Measurements from ENCODE around the gene YPEL5. TPM values are rescaled to one million over a fixed set of nuclear protein-coding genes. Genes with fewer than 3 reads are reported as not detected.

Gene YPEL5
- total RNA-seq, 1 donor from 2014 or later: 18.5 TPM

- intact Hi-C loops (cut with micrococcal nuclease): no loop called here
These were observed 9.9 kb upstream of the YPEL5 start for GRCh38 chr2:30136764-30137444.

DNA sequence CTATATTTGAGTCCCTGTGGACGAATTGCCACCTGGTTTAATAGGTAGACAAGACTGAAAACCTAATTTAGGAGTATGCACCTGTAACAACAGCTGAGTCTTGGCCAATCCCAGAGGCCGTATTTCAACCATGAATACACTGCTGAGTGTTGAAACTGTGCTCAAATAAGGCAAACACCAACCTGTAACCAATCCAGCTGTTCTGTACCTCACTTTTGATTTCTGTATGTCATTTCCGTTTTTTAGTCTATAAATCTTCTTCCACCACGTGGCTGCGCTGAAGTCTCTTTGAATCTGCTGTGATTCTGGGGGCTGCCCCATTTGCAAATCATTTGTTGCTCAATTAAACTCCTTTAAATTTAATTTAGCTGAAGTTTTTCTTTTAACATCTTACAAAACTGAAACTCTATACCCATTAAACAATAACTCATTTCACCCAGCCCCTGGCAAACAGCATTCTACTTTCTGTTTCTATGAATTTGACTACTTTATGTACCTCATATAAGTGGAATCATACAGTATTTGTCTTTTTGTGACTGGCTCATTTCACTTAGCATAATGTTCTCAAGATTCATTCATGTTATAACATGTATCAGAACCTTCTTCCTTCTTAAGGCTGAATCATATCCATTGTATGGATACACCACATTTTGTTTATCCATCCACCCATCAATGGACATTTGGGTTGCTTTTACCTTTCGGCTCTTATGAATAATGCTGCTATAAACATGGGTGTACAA lies 7.5 kb upstream of the YPEL5 start:
- intact Hi-C loops (cut with micrococcal nuclease): no loop called here

DNA sequence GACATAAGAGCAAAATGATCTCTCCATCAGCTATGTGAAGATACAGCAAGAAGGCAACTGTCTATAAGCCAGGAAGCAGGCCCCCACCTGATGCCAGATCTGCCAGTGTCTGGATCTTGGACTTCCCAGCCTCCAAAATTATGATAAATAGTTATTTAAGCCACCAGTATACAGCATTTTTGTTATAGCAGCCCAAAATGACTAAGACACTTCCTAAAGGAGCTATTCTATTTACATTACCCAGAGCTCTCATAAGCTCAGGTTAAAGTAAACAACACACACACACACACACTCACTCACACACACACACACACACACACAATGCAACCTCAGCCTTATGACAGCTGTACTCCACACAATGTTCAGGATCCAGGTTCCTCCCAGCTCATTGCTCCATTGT lies 5.7 kb upstream of the YPEL5 start:
- intact Hi-C loops (cut with micrococcal nuclease): loop anchor here (10.0 kb wide), 1 partner anchor 1184 kb away; no protein-coding TSS in a partner anchor

- intact Hi-C loops (cut with micrococcal nuclease): loop anchor here (10.0 kb wide), 1 partner anchor 1181 kb away; no protein-coding TSS in a partner anchor
These were observed 2.5 kb upstream of the YPEL5 start for GRCh38 chr2:30144260-30144659.

GRCh38 chr2:30144951-30145350 lies 1.9 kb upstream of the YPEL5 start:
- intact Hi-C loops (cut with micrococcal nuclease): loop anchor here (5.0 to 10.0 kb wide), 2 partner anchors 567 to 1180 kb away; no protein-coding TSS in a partner anchor

DNA sequence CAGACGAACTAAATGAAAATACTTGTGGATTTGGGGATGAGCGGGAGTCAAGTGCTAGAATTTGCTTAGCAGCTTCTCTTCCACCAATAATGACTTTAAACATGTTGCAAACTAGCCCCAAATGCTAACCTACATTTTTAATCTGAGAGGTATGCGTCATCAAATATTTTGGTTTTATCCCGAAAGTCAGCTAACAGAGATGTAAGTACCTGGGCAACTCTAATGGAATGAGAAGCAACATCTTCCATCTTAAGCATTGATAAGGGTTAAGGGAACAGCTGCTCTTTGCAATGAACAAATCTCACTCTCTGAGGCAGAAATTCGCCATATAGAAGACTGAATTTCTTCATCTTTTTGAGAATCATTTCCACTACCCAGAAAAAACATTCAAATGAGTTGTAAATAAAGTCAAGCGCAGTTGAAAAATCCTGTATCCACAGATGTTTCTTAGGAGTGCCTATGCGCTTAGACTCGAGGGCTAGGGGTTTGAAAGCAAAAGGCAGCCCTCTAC lies 926 bp upstream of the YPEL5 start:
- intact Hi-C loops (cut with micrococcal nuclease): loop anchor here (1.0 to 10.0 kb wide), 7 partner anchors 19 to 1179 kb away; partner anchors contain the start of genes LBH and LCLAT1

- intact Hi-C loops (cut with micrococcal nuclease): loop anchor here (2.0 to 10.0 kb wide), 5 partner anchors 18 to 1178 kb away; partner anchors contain the start of gene LCLAT1
These were observed 448 bp downstream of the YPEL5 start for GRCh38 chr2:30147196-30147714.

- intact Hi-C loops (cut with micrococcal nuclease): loop anchor here (2.0 to 10.0 kb wide), 5 partner anchors 17 to 1177 kb away; partner anchors contain the start of gene LCLAT1
These were observed 1.2 kb downstream of the YPEL5 start for GRCh38 chr2:30147715-30148610.

- intact Hi-C loops (cut with micrococcal nuclease): loop anchor here (5.0 to 10.0 kb wide), 2 partner anchors 563 to 1176 kb away; no protein-coding TSS in a partner anchor
These were observed 2.0 kb downstream of the YPEL5 start for GRCh38 chr2:30148850-30149249.

- intact Hi-C loops (cut with micrococcal nuclease): loop anchor here (5.0 to 10.0 kb wide), 2 partner anchors 563 to 1175 kb away; no protein-coding TSS in a partner anchor
These were observed 2.7 kb downstream of the YPEL5 start for GRCh38 chr2:30149513-30149912.

GRCh38 chr2:30149976-30150375 lies 3.2 kb downstream of the YPEL5 start:
- intact Hi-C loops (cut with micrococcal nuclease): loop anchor here (5.0 to 10.0 kb wide), 2 partner anchors 562 to 1175 kb away; no protein-coding TSS in a partner anchor

GRCh38 chr2:30150786-30151185 lies 4.0 kb downstream of the YPEL5 start:
- intact Hi-C loops (cut with micrococcal nuclease): no loop called here

DNA sequence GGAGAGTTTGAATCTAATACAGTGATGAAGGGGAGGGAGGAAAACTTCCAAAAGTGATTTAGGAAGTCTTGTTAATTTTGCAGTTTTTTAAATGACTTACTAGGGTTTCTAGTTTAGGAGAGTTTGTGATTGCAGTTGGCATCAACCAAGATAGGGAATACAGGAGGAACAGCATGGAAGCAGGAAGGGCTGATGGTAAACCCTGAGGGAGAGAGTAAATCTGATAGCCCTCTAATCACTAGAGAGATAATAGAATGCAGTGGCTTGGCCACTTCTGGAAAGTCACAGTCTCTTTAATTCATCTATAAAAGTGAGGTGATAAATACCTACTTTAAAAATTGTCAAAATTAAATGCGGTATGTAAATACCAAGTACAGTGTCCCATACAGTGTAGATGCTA lies 5.6 kb downstream of the YPEL5 start:
- intact Hi-C loops (cut with micrococcal nuclease): no loop called here

DNA sequence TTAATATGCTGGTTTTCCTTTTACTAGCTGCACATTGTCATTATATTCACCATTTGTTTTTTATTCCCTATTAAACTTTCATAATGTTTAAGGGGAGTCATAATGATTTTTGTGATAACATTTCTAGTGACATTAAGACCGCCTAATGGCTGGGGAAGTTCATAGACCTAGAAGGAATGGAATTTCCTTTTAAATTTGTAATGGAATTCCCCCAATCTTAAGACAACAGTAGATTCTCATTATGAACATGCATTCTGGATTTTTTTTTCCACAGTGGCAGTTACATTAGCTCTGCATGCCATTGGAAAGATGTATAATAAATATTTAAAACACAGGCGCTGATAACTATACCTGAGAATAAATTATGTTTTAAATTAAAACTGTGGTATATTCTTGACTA lies 8.4 kb downstream of the YPEL5 start:
- intact Hi-C loops (cut with micrococcal nuclease): no loop called here

GRCh38 chr2:30155889-30156658 lies 9.3 kb downstream of the YPEL5 start:
- intact Hi-C loops (cut with micrococcal nuclease): no loop called here

GRCh38 chr2:30157616-30158015 lies 10.8 kb downstream of the YPEL5 start:
- intact Hi-C loops (cut with micrococcal nuclease): no loop called here

GRCh38 chr2:30159766-30160165 lies 13.0 kb downstream of the YPEL5 start:
- intact Hi-C loops (cut with micrococcal nuclease): loop anchor here (10.0 kb wide), 1 partner anchor 1155 kb away; no protein-coding TSS in a partner anchor

DNA sequence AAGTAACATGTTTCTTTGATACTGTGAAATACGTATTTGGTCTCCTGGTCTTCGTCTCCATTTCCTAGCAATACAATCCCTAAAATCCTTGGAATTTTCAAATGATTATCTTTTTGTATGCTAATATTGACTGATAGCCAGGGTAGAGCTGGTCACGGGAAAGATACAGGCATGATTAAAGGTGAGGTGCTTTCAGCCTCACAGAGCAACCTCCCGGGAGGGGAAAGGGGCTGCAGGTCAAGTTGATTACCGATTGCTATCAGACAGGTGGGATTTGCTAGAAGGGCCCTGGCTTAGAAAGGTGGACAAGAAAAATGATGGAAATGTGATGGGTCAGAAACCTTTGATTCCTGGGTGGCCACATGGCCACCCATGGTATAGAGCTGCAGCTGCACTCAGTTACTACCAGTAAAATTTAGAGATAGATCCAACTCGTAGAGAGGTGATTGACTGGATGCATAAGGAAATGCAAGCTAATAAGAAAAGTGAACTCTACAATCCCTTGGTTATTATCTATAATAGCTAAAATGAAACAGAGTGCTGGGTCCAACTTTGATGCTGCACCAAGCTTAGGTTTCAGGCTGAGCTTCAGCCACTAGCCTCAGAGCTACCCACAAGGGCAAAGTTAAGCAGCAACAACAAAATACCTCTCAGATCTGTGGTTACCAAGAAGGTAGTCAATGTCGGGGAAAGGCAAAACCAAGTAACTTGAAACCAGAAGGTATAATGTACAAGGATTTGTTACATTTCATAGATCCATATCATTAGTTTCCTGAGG lies 15.3 kb downstream of the YPEL5 start:
- intact Hi-C loops (cut with micrococcal nuclease): loop anchor here (10.0 kb wide), 1 partner anchor 1153 kb away; no protein-coding TSS in a partner anchor

- intact Hi-C loops (cut with micrococcal nuclease): loop anchor here (10.0 kb wide), 1 partner anchor 1152 kb away; no protein-coding TSS in a partner anchor
These were observed 16.0 kb downstream of the YPEL5 start for GRCh38 chr2:30162806-30163205.
